Glomerular visceral epithelial cell (primary cell): ENCODE results near the gene LMCD1.

Source experiments
- DNase-seq: peaks from one replicate; pipeline ENCODE4 v3.0.0-alpha.2; 2016; ENCODE audit errors: extremely low spot score

LMCD1 gene

DNA sequence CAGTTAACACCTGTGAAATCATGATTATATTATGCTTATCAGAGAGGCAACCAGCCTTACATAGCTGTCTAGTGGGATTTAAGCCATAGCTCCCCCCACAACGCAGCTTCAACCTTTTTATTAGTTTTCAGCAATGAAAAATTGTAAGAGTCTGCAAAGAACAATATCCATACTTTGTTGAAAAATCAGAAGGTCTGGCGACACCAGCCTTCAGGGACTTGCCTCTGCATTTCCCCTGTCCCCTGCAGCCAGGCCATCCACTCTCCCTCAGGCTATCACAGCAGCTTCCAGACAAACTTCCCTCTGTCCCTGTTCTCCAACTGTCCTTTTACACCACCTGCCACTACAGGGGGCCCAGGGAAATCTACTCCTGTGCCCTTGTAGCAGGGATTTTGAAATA, 83.0 kb downstream of the LMCD1 start:
- no peak for DNase-seq

DNA sequence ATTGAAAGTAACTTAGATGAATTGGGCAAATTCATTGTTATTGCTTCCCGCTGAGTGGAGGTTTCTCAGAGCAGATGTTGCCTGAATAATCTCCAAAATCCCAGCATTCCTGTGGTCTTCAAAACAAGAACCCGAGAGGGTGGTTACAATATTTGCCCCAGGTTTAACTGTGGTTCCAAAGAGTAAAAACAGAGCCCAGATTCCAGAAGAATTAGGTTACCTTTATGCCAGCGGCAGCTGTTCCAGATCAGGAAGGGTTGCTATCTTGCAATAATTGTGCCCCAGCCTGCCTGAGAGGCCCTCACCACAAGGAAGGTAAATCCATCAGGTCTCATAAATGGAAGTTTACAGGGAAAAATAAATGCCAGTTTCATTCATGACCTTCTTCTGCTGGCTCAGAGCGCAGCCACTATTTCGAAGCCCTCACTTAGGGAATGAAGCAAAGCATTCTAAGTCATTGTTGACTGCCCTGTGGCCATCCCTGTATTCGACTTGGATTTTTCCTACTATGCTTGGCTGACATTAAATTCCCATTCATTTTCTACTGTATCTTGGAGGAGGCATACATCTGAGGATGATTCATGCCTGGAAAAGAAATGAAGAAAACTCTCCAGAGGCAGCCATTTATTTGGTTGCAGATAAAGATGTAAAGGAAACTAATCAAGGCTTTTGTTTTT, 88.4 kb downstream of the LMCD1 start:
- peak; percentile 82 for DNase-seq

DNA sequence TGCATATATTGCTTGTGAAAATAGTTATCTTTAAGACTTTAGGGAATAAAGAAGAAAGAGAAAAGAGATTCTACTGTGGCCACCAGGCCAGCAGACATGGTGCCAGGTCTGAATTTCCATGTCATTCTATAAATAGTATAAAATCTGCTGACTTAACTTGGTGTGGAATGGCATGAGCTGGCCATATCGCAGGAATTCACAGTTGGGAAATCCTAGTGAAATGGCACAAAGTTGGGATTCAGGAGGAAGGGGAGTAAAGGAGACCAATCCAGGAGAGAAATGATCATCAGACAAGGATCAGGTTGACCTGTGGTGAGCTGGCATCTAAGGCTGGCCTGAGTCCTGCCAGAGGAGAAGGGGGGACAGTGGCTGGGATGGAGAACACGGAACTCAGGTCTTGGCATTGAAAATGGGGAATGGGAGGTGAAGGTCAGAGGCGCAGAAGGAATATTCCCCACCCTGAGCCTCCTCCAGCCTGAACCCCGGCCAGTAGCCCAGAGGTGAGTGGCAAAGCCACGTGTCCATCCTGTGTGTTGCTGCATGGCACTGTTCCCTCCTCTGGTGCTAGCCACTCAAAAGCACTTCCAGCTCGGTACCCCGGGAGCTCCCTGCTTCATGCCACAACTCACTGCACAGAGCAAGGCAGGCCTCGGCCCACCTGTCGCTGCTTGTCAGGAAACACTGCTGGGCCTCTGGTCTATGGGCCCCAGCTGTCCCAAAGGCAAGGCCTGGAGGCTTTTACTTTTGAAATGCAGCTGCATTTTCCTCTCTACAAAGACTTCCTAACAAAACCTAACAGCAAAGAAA, 91.6 kb downstream of the LMCD1 start:
- no peak for DNase-seq

DNA sequence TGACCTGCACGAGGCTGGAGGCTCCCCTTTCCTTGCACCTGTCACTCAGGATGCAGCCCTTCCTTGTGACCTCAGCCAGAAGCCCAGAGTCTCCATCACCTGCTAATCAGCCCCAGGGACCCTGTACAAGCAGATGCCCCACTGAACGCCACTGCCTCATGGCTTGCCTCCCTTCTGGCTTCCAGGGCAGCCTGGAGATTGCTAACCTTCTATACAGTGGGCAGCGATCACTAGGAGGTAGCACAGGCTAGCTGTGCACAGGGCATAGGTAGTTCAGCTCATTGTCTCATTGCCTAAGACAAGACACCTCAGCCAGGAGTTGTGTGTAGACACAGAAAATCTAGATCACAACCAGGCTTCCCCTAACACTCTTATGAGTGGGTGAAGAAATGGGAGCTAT, 93.6 kb downstream of the LMCD1 start:
- DNase-seq = no peak

DNA sequence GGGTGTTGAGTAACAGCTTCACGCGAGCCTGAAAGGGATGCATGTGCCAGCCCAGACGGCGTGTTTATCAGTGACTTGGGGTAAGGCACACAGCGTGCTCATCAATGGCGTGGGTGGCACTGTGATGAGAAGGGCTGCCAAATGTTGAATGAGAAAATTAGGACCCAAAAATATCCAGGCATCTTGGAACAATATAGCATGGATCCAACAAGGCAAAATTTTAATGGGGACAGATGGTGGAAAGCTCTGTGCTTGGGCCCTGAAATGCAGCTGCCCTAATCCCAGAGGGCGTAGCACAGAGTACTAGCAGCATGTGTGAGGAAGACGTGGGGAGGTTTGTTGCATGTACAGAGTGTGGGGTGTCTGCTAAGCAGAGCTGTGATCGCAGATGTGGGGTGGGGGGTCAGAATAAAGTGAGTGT, 94.1 kb downstream of the LMCD1 start:
- no peak for DNase-seq

DNA sequence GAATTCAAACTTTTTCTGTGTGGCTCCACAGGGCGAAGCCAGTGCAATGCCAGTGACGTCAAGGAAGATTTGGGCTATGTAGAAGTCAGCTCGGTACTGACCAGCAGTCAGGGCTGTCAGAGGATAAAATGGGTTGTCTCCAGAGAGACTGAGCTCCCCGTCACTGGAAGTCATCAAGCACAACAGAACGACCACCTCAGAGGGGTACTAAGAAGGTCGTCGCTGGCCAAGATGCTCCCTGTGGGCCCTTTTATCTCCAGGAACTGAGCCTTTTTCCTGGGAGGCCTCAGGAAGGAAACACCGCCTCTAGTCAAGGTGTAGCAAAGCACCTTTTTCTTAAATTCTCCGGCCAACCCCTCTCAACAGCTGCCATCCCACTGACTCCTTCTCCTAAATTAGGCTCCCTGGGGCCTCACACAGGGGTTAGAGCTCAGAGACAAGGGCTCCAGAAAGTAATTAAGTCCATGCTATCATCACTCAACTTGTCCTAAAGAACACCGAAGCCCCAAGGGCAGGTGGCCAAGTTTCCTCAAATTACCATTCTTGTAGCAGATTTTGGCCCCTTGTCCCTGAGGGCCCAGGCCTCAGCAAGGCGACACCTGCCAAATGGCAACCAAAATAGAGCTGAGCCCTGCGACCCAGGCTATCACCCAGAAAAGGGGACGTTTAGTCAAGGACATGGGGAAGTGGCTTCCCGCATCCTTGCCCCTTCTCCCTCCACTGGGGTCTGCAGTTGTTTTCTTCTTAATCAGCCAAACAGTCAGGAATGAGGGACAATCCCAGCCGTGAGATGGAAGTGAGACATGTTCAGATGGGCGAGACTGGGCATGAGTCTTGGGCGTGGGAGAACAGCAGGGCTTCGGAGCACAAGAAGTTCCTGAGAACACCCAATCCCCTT, 94.9 kb downstream of the LMCD1 start:
- no peak for DNase-seq

DNA sequence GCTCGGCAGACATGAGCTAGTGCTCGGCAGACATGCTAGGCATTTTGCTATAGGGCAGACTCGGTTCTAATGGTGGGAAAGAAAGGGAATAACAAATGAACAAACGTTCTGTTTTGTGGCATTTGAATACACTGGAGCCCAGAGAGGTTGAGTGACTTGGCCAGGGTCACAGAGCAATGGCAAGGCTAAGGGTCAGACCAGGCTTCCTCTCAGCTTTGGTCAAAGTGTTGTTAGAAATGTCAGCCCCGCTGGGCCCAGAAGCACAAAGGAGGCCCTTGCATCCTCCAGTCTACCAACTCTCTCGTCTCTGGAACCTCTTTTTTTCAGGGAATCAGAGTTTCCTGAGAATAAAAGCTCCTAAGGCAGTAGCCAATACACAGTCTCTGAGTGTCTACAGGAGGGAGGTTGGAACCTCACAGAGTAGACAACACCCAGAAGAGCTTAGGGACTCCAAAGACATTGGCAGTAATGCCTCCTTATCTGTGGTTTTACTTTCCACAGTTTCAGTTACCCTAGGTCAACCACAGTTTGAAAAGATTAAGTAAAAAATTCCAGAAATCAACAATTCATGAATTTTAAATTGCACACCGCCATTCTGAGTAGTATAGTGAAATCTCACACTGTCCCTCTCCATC, 95.7 kb downstream of the LMCD1 start:
- no peak for DNase-seq

DNA sequence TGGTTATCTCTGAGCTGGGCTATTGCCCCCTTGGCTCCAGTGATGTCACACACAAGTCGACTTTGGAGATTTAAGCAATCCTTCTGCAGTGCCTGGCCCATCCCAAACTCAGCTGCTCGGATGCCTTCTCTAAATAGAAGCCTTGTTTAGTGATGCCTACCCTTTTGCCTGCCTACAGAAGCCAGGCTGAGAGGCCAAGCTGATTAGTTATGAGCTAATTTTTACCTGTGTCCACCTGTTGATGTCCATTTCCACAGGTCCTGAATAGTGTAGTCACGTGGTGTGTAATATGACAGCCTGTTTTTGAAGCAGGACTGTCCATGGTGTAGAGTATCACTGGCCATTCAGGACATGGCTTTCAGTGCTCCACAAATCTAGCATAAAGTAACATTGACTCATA, 97.5 kb downstream of the LMCD1 start:
- DNase-seq = no peak

DNA sequence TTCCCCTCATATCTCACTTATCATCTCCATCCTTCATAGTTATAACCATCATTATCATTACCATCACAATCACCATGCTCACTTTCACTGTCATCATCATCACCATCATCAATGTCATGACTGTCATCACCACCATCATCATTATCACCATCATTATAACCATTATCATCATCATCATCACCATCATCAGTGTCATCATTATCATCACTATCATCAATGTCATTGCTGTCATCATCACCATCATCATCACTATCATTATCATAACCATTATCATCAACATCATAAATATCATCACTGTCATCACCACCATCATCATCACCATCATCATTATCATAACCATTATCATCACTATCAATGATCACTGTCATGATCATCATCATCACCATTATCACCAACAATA, 98.8 kb downstream of the LMCD1 start:
- DNase-seq = no peak

DNA sequence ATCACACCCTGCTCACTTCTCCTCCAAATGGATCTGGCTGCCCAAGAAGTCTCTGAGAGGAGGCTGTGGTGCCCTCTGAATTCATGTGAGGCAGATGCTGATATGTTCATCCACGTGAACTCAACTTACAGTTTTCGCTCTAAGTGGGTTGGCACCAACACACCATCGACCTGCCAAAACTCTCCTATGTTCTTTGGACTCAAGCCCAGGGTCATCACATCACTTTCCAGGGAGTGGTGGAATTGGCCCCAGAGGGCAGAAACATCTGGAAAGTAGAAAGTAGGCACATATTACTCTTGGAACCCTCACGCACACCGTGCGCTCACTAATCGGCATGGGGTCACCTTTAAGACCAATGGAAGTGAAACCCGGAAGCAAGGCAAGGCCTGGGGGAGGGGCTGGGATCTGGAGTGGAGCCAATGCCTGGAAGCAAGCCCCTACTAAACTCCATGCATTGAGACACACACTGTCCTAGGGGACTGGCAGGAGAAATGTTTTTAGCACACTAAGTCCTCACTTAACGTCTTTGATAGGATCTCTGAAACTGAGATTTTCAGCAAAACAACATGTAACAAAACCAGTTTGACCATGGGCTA, 101.6 kb downstream of the LMCD1 start:
- no peak for DNase-seq

DNA sequence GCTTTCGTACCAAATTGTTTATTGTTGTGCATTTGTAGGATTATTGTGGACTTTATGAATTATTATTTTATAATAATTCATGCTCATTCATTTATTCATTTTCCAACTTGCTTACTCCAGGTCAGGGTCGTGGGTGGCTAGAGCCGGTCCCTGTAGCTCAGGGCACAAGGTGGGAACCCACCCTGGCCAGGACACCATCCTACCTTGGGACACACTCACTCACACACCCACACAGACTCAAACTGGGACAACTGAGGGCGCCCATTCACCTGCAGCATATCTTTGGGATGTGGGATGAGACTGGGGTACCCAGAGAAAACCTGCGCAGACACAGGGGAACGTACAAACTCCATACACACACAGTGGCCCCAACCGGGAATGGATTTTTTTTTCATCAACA, 102.4 kb downstream of the LMCD1 start:
- no peak for DNase-seq

DNA sequence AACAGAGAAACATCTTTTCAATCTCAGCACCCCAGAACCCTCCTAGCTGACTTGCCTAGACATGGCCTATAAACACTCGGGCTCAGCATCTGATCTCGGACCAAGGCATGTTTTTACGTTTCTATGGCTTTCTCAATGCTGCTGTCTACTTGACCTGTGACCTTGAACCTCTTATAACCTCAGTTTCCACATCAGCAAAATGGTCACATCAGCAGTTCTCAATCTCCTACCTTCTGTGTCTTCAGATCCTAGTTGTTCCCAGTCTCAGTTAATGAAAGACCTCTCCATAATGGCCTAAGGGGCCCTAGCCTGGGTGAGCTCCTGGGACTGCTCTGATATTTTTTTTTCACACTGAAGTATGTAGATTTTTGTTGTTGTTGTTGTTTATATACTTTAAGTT, 103.4 kb downstream of the LMCD1 start:
- no peak for DNase-seq

DNA sequence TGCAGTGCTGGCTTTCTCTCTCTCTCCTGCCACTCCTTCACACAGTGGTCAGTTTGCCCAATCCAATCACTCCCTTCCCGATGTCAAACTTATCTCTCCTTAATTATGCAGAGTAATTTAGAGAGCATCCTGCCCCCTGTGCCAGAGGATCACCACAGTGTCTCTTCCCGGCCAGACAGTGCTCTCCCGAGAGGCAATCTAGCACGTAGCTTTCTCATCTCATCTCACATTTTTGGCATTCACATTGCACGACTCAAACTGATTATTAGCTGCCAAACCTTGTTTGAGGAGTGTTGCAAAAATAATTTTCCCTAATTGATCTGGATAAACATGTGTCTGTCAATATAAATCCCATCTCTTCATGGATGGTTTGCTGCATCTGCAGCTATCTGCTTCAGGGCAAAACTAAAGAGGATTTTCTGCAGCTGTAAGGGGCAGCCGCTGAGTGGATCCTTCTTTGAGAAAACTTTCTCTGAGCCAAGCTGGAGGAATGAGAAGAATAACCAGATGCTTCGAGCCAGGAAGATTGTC, 105.1 kb downstream of the LMCD1 start:
- peak; percentile 20 for DNase-seq

DNA sequence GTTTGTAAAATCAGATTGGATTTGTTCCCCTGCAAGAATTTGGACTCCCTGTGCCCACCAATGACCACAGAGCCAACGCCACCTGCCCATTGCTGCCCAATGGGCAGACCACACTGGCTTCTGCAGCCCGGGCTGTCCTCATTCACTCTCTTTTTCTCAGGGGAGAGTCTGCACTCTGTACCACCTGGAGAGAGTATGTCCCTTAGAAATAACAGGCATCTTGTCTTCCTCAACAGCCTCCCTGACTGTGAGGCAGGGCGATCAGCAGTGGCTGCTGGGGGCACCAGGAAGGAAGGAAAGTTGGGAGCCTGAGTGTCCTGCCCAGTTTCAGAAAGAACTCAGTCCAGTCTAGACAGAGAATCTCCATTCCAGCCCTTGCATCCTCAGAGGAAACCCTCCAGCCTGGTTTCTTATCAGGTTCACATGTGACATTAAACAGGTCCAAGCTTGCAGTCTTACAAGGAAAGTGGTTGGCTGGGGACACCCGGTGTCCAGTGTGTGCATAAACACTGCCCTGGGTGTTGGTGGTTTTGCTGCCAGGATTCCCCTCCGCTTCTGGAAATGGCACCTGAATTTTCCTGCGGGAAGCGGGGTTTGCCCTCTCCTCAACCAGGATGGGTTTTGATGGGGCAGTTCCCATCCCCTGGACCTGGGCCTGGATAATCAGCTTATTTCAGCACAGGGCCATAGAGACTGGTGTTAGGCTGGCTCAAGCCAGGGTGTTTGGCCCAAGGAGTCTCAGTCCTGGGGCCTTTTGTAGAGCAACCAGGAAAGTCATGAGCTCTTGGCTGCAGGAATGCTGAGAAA, 105.8 kb downstream of the LMCD1 start:
- peak; percentile 74 for DNase-seq

DNA sequence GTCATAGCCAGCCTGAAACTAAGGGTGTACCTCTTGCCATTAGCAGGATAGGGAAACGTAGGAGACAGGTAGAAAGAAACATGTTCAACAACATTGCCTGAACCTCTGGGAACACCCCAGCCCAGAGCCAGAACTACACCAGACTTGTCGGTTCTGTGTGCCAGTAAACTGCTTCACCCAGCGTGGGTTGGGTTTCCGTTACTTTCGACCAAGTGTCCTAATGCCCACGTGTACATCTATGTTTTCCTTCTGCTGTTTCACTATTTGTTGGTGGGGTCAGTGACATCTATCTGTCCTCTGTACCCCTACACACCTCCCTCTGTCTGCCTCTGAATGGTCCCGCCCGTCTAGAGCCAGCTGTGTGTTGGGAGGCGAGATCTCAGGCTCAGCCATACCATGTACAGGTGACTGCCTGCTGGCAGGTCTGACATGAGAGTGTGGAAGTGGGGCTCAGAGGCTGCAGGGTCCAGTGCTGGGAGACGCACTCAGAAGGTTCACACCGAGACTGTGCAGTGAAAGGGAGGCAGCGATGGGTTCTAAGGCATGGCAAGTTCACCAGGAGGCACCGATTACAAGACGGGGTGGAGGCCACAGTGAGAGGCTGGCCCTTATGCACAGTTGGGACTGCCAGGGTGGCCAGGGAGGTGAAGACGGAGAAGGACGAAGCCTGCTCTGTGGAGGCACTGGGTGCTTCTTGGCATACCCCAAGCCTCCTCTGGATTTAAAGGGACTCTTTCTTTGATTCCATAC, 106.6 kb downstream of the LMCD1 start:
- DNase-seq = no peak

DNA sequence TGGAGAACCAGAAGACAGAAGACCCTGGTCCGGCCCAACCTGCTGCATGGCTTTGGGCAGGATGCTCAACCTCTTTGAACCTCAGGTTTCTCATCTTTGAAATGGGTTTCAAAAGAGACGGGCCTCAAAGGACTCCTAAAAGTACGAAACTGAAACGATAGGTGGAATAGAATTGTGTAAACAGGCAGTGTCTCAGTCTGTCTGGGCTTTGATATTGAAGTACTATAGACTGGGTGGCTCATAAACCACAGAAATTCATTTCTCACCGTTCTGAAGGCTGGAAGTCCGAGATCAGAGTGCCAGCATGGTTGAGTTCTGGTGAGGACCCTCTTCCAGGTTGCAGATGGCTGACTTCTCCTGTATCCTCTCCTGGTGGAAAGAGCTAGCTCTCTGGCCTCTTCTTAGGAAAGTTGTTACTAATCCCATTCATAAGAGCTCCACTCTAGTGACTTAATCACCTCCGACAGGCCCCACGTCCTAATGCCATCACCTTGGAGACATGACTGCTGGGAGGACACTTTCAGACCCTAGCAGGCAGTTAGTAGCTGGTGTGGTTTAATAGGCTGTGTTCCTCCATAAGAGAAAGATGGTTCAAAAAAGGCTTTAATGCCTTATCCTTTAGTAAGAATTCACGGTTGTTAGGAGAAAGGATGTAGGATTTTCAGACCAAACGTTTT, 107.3 kb downstream of the LMCD1 start:
- no peak for DNase-seq

DNA sequence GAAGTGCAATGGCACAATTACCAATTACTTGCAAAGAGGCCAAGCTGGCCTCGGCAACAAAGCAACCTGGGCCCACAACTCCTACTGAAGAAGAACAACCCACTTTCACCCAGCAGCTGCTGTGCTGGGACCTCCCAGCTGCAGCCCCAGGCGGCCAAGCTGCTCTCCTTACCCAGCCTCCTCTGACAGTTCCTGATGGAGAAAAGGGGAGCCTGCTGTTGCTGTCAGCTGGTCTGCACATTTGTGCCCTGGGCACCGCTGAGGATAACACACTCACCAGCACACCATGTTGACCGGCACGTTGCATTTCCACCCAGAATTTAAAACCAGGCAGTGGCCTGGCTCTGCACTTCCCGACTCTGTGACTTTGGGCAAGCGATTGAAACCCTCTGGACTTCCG, 109.3 kb downstream of the LMCD1 start:
- DNase-seq = no peak

DNA sequence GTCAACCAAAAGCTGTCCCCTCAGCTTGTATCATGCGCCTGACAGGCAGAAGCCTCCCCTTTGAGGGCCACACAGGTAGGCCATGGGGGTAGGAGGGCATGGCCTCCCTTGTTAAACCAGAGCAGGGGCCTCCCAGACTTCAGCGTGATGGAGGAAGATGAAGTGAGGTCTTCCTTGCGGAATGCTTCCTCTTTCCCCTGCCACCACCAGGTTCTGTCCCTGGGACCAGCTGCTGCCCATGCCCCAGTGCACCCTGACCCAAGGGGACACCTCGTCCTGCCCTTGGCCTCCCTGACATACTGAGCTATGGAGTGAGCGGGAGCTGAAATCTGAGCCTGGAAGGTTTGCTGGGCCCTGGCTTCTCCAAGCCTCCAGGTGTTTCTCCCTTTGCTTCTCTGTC, 116.3 kb downstream of the LMCD1 start:
- no peak for DNase-seq

DNA sequence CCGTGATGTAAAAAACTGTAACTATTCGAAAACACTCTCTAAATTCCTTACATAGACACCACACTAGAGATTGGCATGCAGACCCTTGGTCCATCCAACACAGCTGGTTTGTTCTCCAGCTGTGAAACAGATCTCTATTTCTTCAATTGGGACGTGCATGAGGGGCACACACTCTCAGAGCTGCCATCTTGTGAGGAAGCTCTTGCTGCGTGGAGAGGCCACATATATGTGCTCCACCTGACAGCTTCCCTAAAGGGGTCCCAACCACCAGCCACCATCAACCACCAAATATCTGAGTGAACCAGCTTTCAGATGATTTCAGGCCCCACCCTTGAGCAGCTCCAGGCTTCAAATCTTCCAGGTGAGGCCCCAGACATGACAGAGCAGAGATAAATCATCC, 117.3 kb downstream of the LMCD1 start:
- no peak for DNase-seq
